SJCRH30 (cell line): Measurements from ENCODE around the gene RSAD2. TPM values are rescaled to one million over a fixed set of nuclear protein-coding genes. Genes with fewer than 3 reads are reported as not detected.

ENCODE experiments used
- DNase-seq, 2 experiments: peaks; one replicate each; pipeline ENCODE4 v3.0.0-alpha.2; 2015 to 2020
- H3K27ac ChIP-seq: fragments of 250-450 bp; sonication (Bioruptor Pico); 2 replicates; pipeline ENCODE4 v1.5.1; 2020; ENCODE audit warnings: mild to moderate bottlenecking, moderate library complexity
- H3K27me3 ChIP-seq: fragments of 250-450 bp; sonication (Bioruptor Pico); 2 replicates; pipeline ENCODE4 v1.5.1; 2020; ENCODE audit warnings: mild to moderate bottlenecking, moderate library complexity
- H3K36me3 ChIP-seq: fragments of 250-450 bp; sonication (Bioruptor Pico); 2 replicates; pipeline ENCODE4 v1.5.1; 2020; ENCODE audit warnings: mild to moderate bottlenecking, moderate library complexity
- H3K4me1 ChIP-seq: fragments of 250-450 bp; sonication (Bioruptor Pico); 2 replicates; pipeline ENCODE4 v1.5.1; 2020; ENCODE audit warnings: mild to moderate bottlenecking, moderate library complexity
- H3K4me3 ChIP-seq: fragments of 250-450 bp; sonication (Bioruptor Pico); 2 replicates; pipeline ENCODE4 v1.5.1; 2020; ENCODE audit warnings: mild to moderate bottlenecking, moderate library complexity
- H3K9me3 ChIP-seq: fragments of 250-450 bp; sonication (Bioruptor Pico); replicated peaks from 2 replicates; pipeline ENCODE4 v1.5.1; 2020; ENCODE audit warnings: mild to moderate bottlenecking, moderate library complexity
- total RNA-seq: library from RNA; depleted of rRNA; stranded (reverse); fragments of >200 nt; shearing (Covaris generic); gene quantifications from 2 replicates; pipeline ENCODE4 v1.2.3, GENCODE V29; 2014; rRNA removed

The RSAD2 gene, protein sequence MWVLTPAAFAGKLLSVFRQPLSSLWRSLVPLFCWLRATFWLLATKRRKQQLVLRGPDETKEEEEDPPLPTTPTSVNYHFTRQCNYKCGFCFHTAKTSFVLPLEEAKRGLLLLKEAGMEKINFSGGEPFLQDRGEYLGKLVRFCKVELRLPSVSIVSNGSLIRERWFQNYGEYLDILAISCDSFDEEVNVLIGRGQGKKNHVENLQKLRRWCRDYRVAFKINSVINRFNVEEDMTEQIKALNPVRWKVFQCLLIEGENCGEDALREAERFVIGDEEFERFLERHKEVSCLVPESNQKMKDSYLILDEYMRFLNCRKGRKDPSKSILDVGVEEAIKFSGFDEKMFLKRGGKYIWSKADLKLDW
- not detected in 2 replicates for total RNA-seq

DNA sequence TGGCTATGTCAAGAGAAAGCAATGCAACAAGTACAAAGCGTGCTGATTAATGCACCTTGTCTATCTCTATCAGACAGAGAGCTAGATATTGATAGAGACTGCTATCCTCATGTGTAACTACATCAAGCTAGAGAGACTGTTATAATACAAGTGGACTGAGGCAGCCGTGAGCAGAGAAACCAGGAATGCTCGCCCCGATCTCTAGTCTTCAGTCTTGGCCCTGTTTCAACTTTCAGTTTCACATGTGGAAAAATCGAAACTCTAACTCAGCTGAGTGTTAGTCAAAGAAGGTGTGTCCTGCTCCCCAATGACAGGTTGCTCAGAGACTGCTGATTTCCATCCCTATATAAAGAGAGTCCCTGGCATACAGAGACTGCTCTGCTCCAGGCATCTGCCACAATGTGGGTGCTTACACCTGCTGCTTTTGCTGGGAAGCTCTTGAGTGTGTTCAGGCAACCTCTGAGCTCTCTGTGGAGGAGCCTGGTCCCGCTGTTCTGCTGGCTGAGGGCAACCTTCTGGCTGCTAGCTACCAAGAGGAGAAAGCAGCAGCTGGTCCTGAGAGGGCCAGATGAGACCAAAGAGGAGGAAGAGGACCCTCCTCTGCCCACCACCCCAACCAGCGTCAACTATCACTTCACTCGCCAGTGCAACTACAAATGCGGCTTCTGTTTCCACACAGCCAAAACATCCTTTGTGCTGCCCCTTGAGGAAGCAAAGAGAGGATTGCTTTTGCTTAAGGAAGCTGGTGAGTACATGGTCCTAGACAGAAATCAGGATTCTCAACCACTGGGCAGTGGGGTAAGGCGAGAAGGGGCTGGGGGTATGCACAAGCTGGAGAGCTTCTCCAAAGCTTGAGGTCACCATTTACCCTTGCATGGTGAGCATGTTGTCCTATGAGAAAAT, at the start of gene RSAD2:
TSS of gene RSAD2 (plus strand) at position 376 of the 903 bp plus-strand sequence. CDS start at position 400, 24 bp downstream.
- Histone ChIP-seq H3K4me3 (no peak within 1 kb of the TSS), H3K36me3 (no peaks in the 10 kb centered on the region), H3K27ac (no peak within 1 kb of the TSS), H3K4me1 (no peaks in the 10 kb centered on the region), H3K27me3 (no peaks in the 10 kb centered on the region), H3K9me3 (peaks cover 12% of the 10 kb centered on the region)
- no peak for DNase-seq

DNA sequence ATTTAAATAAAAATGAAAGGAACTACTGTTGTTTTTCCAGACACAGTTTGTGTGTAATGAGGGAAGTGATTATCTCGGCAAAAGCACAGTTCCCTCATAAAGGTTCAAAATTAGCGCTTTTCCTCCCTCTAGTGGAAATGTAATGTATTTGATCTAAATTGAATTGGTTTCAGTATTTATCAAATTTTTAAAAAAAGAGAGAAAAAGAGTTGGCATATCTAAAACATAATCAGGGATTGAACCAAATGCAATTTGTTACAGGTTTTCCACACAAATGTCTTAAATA, 49.3 kb upstream of the RSAD2 start:
- H3K4me1 ChIP-seq = 0 out of 2 replicates have a peak, but pooled peaks cover 3% of the 10 kb centered on the region
- H3K9me3 ChIP-seq = no peaks in the 10 kb centered on the region
- no peak overlapping the region for H3K4me3 ChIP-seq
- peak in 1 of 2 experiments; percentile 66 for DNase-seq
- no peak overlapping the region for H3K27ac ChIP-seq
- H3K27me3 ChIP-seq = no peaks in the 10 kb centered on the region
- H3K36me3 ChIP-seq = no peaks in the 10 kb centered on the region

DNA sequence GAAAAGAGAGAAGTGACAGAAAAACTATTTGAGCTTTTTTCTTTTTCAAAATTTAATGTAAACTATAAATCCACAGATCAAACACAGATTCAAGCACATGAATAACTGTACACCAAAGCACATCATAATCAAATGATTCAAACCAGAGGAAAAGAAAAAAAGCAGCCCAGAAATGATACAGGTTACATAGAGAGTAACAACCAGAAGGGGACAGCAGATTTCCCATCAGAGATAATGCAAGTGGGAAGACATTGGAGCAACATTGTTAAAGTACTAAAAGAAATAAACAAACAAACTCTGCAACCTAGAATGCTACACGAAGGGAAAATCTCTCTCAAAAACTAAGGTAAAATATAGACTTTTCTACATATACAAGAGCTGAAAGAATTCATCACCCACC, 46.3 kb upstream of the RSAD2 start:
- Histone ChIP-seq H3K4me1 (peaks cover 3% of the 10 kb centered on the region; the same call in 1 of the 2 replicates), H3K36me3 (no peaks in the 10 kb centered on the region), H3K27me3 (no peaks in the 10 kb centered on the region), H3K27ac (no peak overlapping the region), H3K4me3 (no peak overlapping the region), H3K9me3 (no peaks in the 10 kb centered on the region)
- no peak for DNase-seq

DNA sequence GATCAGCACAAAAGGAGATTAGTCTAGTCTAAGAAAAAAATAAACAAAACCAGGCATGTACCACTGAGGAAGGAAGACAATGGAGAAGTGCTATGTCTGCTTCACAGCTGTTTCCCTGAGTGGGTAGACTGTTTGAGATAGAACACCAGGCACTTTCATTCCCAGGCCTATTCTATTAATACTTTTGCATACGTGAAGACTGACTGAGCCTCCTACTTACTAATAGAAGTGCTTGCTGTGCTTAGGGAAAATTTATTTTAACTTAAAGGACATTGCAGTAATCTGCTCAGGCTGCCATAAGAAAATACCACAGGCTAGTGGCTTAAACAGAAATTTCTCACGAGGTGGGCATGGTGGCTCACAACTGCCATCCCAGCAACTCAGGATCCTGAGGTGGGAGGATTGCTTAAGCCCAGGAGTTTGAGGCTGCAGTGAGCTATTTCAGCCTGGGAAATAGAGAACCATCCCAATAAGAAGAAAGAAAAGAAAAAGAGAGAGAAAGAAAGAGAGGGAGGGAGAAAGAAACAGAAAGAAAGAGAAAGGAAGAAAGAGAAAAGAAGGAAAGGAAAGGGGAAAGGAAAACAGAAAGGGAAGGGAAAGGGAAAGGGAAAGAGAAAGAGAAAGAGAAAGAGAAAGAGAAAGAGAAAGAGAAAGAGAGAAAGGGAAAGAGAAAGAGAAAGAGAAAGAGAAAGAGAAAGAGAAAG, 44.8 kb upstream of the RSAD2 start:
- Histone ChIP-seq H3K4me3 (no peak overlapping the region), H3K4me1 (no peaks in the 10 kb centered on the region; the same call in 1 of the 2 replicates), H3K27ac (no peak overlapping the region), H3K9me3 (no peaks in the 10 kb centered on the region), H3K36me3 (no peaks in the 10 kb centered on the region), H3K27me3 (no peaks in the 10 kb centered on the region)
- DNase-seq = no peak

DNA sequence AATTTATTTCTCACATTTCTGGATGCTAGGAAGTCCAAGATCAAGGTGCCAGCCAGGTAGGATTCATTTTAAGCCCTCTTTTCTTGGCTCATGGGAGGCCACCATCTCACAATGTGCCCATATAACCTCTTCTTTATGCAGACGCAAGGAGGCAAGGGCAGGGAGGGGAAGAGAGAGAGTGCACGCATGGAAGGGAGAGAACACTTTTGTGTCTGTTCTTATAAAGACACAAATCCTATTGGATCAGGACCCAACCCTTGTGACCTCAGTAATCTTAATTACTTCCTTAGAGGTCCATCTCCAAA, 44.3 kb upstream of the RSAD2 start:
- Histone ChIP-seq H3K27ac (no peak overlapping the region), H3K36me3 (no peaks in the 10 kb centered on the region), H3K27me3 (no peaks in the 10 kb centered on the region)

DNA sequence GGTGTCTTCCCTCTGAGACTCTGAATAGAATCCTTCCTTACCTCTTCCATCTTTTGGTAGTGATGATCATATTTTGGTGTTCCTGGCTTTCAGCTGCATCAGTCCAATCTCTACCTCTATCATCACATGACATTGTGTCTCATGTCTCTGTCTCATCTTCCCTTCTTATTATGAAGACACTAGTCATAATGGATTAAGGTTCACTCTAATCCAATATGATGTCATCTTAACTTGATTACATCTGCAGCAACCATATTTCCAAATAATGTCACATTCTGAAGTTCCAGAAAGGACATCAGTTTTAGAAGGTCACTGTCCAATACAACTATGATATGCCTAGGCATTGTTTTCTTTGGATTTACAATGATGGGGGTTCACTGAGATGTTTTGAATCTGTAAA, 43.4 kb upstream of the RSAD2 start:
- H3K4me1 ChIP-seq = no peaks in the 10 kb centered on the region; the same call in 1 of the 2 replicates

More for the DNA sequence above, 44.3 kb upstream of the RSAD2 start:
- Histone ChIP-seq H3K9me3 (no peaks in the 10 kb centered on the region), H3K4me1 (no peaks in the 10 kb centered on the region; the same call in 1 of the 2 replicates), H3K4me3 (no peak overlapping the region)
- DNase-seq = no peak

DNA sequence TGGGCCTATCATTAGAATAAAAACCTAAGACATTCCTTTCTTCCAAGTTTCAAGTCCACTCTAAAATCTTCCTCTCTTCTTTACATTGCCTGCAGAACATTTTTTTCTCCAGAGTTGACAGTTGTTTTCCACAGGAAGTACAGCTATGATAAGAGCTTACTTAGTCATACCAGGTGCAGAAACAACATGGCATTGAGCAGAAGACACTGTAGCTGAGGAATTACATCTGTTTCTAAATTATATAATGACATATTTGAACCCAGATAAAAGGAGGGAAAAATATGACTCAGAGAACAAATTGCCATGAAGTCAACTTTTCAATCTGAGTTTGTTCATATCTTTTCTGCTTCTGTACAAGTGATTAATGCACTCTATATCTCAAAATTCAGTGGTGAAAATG, 42.1 kb upstream of the RSAD2 start:
- Histone ChIP-seq H3K27ac (no peak overlapping the region), H3K27me3 (no peaks in the 10 kb centered on the region), H3K36me3 (no peaks in the 10 kb centered on the region), H3K4me1 (no peaks in the 10 kb centered on the region; the same call in 1 of the 2 replicates), H3K9me3 (no peaks in the 10 kb centered on the region), H3K4me3 (no peak overlapping the region)
- DNase-seq = no peak

More for the DNA sequence above, 43.4 kb upstream of the RSAD2 start:
- H3K27me3 ChIP-seq = no peaks in the 10 kb centered on the region
- H3K9me3 ChIP-seq = no peaks in the 10 kb centered on the region
- no peak overlapping the region for H3K4me3 ChIP-seq
- DNase-seq = no peak
- no peaks in the 10 kb centered on the region for H3K36me3 ChIP-seq
- no peak overlapping the region for H3K27ac ChIP-seq

DNA sequence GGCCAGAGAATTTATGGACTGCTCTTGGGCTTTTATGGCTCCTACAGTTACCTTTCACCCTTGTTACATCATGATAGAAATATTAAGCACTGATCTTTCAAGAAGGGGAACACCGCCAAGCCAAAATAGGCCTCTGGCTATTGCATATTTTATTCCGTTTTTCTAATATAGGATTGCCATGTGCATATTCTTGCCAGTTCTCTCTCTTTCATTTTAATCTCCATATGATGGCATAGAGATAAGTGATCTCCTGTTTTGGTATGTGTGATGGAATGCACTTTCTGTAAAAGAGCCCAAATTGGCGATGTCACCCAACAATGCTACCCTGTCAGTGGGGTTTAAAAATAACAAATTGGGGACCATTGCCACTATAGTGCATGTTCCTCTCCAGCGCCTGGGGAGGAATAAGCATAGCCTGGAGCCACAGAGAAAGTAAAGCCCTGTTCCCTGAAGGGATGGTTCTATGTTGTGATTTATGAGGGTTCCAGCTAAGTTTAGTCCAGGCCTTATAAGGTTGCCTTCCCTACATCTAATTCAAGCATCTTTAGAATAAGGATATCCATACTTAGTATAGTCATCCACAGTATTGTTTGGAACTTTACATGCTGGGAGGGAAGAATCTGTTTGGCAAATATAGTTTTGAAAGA, 38.8 kb upstream of the RSAD2 start:
- Histone ChIP-seq H3K36me3 (no peaks in the 10 kb centered on the region), H3K9me3 (no peaks in the 10 kb centered on the region), H3K27me3 (no peaks in the 10 kb centered on the region), H3K27ac (no peak overlapping the region), H3K4me3 (no peak overlapping the region), H3K4me1 (no peaks in the 10 kb centered on the region; the same call in 1 of the 2 replicates)
- DNase-seq = no peak

DNA sequence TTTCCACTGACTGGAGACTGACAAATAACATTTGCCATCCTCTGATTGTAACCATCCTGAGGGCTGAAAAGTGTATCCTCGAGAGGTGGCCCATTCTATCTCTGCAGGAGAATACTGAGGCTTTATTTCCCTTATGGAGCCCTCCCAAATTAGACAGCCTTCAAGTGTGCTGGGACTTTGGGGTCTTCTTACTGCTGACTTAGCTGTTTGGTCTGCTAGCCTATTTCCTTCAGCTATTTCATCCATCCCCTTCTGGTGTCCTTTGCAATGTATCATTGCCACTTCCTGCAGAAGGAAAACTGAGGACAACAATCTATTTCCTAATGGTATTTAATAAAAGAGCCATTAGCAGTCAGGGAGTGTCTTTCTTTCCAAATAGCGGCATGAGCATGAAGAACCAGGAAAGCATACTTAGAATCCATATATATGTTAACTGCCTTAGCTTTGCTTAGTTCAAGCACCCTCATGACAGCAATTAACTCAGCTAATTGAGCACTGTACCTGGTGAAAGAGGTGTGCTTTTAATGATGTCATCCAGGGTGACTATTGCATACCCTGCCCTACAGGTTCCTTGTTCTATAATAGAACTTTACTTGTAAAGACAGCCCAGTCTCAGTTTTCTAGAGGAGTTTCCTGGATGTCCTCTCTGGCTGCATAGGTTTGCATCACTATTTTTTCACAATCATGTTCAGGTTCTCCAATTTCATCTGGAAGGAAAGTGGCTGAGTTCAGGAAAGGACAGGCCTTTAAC, 35.9 kb upstream of the RSAD2 start:
- Histone ChIP-seq H3K9me3 (peaks cover 10% of the 10 kb centered on the region), H3K36me3 (no peaks in the 10 kb centered on the region), H3K27me3 (no peaks in the 10 kb centered on the region), H3K27ac (no peak overlapping the region), H3K4me3 (no peak overlapping the region), H3K4me1 (no peaks in the 10 kb centered on the region)
- DNase-seq = no peak

DNA sequence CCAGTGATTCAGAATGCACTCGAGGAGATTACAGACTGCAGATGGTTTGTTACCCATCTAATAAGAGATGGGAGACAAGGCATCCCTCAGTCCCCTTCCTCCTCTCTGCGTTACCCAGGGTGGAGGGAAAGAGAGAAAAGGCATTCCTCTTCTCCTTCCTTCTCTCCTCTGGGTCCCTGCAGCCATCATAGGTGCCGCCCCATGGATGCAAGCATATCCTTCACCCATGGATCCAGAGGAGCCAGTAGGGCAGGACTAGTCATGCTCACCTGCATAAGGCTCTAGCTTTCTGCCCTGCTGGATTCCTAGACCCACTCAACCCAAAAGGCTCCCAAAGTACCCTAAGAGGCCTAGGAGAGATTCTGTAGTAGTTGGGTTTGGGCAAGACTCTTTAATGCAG, 32.3 kb upstream of the RSAD2 start:
- DNase-seq = peak in 1 of 2 experiments; percentile 27

DNA sequence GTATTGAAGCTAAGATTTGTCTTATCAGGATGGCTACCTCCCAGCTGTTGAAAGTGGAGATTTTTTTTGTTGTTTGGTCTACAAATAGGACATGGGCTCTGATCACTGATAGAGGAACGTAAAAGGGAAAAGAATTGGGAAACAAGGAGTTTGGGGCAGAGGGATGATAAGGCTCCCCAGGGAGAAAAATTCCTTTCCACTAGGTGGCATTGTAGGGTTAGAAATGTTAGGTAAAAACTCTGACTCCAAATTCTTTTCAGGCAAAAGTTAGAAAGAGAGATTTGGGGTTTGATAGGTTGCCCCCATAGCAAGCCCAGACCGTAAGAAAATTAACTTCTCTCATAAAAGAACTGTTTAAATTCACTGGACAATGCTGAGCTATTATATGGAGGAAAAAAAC, 31.7 kb upstream of the RSAD2 start:
- Histone ChIP-seq H3K27ac (no peak overlapping the region), H3K4me1 (no peaks in the 10 kb centered on the region), H3K27me3 (no peaks in the 10 kb centered on the region), H3K4me3 (no peak overlapping the region), H3K9me3 (peaks cover 10% of the 10 kb centered on the region), H3K36me3 (no peaks in the 10 kb centered on the region)
- no peak for DNase-seq

More for the DNA sequence above, 32.3 kb upstream of the RSAD2 start:
- Histone ChIP-seq H3K36me3 (no peaks in the 10 kb centered on the region), H3K4me3 (no peak overlapping the region), H3K27me3 (no peaks in the 10 kb centered on the region), H3K4me1 (no peaks in the 10 kb centered on the region), H3K9me3 (peaks cover 10% of the 10 kb centered on the region), H3K27ac (no peak overlapping the region)

DNA sequence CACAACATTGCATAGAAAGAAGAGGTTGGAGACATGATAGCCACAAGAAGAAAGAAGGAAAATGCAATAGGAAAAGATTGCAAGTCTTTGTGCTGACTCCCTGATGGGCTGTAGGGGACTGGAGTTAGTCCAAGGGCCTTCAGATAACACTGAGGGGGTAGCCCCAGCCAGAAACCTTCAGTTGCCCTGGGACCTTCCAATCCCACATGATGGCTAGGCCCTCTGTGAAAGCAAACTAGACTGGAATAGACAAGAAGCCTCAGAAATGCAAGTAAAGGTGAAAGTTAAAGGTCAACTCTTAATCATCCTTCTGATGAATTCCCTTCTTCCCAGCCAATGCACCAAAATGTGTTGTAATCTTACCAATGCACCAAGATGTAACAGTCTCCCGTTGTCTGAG, 31.0 kb upstream of the RSAD2 start:
- Histone ChIP-seq H3K27ac (no peak overlapping the region), H3K27me3 (no peaks in the 10 kb centered on the region), H3K4me1 (no peaks in the 10 kb centered on the region), H3K4me3 (no peak overlapping the region), H3K9me3 (peaks cover 10% of the 10 kb centered on the region), H3K36me3 (no peaks in the 10 kb centered on the region)
- DNase-seq = no peak

DNA sequence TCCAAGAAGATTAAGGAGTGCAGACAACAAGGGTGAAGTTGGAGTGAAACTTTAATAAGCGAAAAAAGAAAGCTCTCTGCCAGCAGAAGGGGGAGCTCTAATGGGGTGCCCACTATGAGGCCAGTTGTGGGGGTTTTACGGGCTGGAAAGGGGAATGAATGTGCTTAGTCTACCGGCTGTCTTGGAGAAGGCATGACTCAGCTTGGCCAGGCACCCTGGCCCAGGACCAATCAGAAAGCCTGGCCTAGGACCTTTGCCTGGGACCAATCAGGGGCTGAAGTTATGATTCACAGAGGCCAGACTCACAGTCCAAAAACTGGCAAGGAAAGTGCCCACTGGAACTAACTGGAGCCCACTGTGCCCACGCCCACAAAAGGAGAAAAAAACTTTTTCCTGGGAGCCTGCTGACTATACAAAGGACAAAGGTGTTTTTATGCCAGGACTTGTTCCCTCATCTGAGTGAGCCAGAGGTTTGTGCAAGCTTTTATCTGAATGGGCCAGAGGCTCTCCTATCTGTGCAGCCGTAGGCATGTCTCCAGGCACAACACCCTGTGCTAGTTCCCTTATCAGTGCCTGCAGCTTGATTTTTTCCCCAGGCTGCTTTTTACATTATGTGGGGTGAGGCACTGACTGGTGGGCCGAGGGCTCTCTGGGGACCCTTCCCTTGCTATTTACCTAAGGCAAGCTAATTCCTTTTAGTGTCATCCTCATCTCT, 30.5 kb upstream of the RSAD2 start:
- peaks cover 10% of the 10 kb centered on the region for H3K9me3 ChIP-seq
- no peaks in the 10 kb centered on the region for H3K27me3 ChIP-seq
- H3K4me1 ChIP-seq = no peaks in the 10 kb centered on the region
- H3K36me3 ChIP-seq = no peaks in the 10 kb centered on the region
- H3K27ac ChIP-seq = no peak overlapping the region
- no peak overlapping the region for H3K4me3 ChIP-seq
- no peak for DNase-seq
